ENCODE results near the gene DNAI7. TPM values are rescaled to one million over a fixed set of nuclear protein-coding genes. Genes with fewer than 3 reads are reported as not detected.

Gene DNAI7
- total RNA-seq, 1 experiment from 2014 or later, result 0.10 TPM

GRCh38 chr12:25102402-25102801 lies 92.6 kb downstream of the DNAI7 start:
- DNase-seq (ENCODE audit: low read depth, low spot score), result no peak
- ChIA-PET CTCF (no interaction called here), POLR2A (no interaction called here)
- TF ChIP-seq POLR2AphosphoS5 (IDR thresholded peaks at IDR 0.05; ENCODE audit: low read depth, low read length), result no peak
- TF ChIP-seq SIN3A (IDR thresholded peaks at IDR 0.05; ENCODE audit: borderline replicate concordance, insufficient read depth, low read depth, low read length), result no peak
- TF ChIP-seq CTCF (IDR thresholded peaks at IDR 0.05), result no peak
- no peak for TF ChIP-seq REST (IDR thresholded peaks at IDR 0.05; ENCODE audit: insufficient read depth in 1 of 2, low read depth in 2 of 2, low read length in 1 of 2)
- TF ChIP-seq TCF7L2 (IDR thresholded peaks at IDR 0.05; ENCODE audit: low read depth, low read length), result no peak
- in situ Hi-C loops (cut with HindIII; ENCODE audit: low pct_unique_long_range_greater_than_20kb, low sequenced_read_pairs) (no loop called here), intact Hi-C loops (cut with micrococcal nuclease; ENCODE audit: unreplicated experiment) (no loop called here)
- no peaks in the 10 kb centered on the region for H3K9me3 ChIP-seq (ENCODE audit: control insufficient read depth, insufficient read depth, low read depth, low read length)
- H3K4me3 ChIP-seq (ENCODE audit: low read depth in 2 of 2, low read length in 2 of 2), result no peak overlapping the region
- H3K27ac ChIP-seq (ENCODE audit: low read length), result no peak overlapping the region
- BruUV-seq (replicated peaks), result no TSS peak
- no peaks in the 10 kb centered on the region for H3K36me3 ChIP-seq (ENCODE audit: control insufficient read depth, insufficient read depth, low read length)
- H3K27me3 ChIP-seq (ENCODE audit: control insufficient read depth, insufficient read depth, low read length), result peaks cover 22% of the 10 kb centered on the region
- no peak for ATAC-seq
- no peaks in the 10 kb centered on the region for H3K4me1 ChIP-seq (ENCODE audit: control insufficient read depth, insufficient read depth, low read length)

GRCh38 chr12:25101092-25101445 lies 93.9 kb downstream of the DNAI7 start:
- ChIA-PET CTCF (no interaction called here), POLR2A (no interaction called here)
- Histone ChIP-seq H3K27ac (ENCODE audit: low read length) (no peak overlapping the region), H3K36me3 (ENCODE audit: control insufficient read depth, insufficient read depth, low read length) (no peaks in the 10 kb centered on the region), H3K27me3 (ENCODE audit: control insufficient read depth, insufficient read depth, low read length) (peaks cover 18% of the 10 kb centered on the region), H3K4me3 (ENCODE audit: low read depth in 2 of 2, low read length in 2 of 2) (no peak overlapping the region), H3K4me1 (ENCODE audit: control insufficient read depth, insufficient read depth, low read length) (no peaks in the 10 kb centered on the region), H3K9me3 (ENCODE audit: control insufficient read depth, insufficient read depth, low read depth, low read length) (no peaks in the 10 kb centered on the region)
- DNase-seq (ENCODE audit: low read depth, low spot score) (no peak), ATAC-seq (no peak)
- BruUV-seq (replicated peaks), result no TSS peak
- intact Hi-C loops (cut with micrococcal nuclease; ENCODE audit: unreplicated experiment), result no loop called here
- TF ChIP-seq REST (IDR thresholded peaks at IDR 0.05; ENCODE audit: insufficient read depth in 1 of 2, low read depth in 2 of 2, low read length in 1 of 2) (no peak), TCF7L2 (IDR thresholded peaks at IDR 0.05; ENCODE audit: low read depth, low read length) (no peak), CTCF (IDR thresholded peaks at IDR 0.05) (no peak), POLR2AphosphoS5 (IDR thresholded peaks at IDR 0.05; ENCODE audit: low read depth, low read length) (no peak), SIN3A (IDR thresholded peaks at IDR 0.05; ENCODE audit: borderline replicate concordance, insufficient read depth, low read depth, low read length) (no peak)
- in situ Hi-C loops (cut with HindIII; ENCODE audit: low pct_unique_long_range_greater_than_20kb, low sequenced_read_pairs), result no loop called here
